ENCODE measurements around the gene WAPL. TPM values are rescaled to one million over a fixed set of nuclear protein-coding genes. Genes with fewer than 3 reads are reported as not detected.
A peak's percentile ranks its signal among the peaks of the same experiment; 100 is the strongest.

Gene WAPL
- total RNA-seq, 1 experiment from 2014 or later = 48.0 TPM

DNA sequence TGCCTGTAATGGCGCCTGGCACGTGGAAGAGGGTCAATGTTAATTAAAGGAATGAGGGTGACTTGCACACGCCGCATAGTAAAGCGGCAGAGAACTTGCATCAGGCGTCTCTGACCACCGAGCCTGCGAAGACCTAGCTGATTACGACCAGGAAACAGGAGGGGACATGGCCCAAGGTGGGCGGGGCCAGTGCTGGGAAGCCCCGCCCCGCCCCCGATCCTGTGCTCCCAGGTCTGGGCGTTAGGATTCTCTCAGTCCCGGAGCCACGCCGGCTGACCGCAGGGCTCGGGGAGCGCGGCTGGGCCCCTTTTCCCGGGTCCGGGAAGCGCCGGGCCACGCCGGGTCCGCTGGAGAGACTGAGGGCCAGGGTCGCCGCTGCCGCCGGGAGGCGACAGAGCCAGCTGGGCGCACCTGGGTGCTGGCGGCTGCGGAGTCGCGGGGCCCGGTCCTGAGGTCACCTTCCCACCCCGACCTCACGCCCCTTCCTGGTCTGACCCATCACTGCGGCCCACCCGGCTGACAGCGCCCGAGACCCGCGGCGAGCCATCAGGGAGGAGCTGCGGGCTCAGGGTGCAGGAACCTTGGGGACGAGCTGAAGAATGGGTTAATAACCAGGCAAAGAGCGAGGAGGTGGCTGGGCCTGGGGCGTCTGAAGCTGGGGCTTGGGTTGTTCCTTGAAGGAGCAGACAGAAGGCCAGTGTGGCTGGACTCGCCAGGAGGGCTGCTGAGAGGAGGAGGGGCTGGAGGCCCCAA, 132.0 kb downstream of the WAPL start (continued):
- TF ChIP-seq ZNF138 (CRISPR knock-in tag; conservative IDR thresholded peaks at IDR 0.05) (peak; percentile 25; the same call in 1 of the 2 replicates), CBFB (CRISPR knock-in tag; IDR thresholded peaks at IDR 0.05; ENCODE audit: low read depth) (peak; percentile 18; the same call in 1 of the 2 replicates), ELF4 (CRISPR knock-in tag; IDR thresholded peaks at IDR 0.05; ENCODE audit: low read depth) (no peak), FOXK1 (CRISPR knock-in tag; IDR thresholded peaks at IDR 0.05) (0 out of 2 replicates have a peak, but pooled peaks have one; percentile 27), ZNF416 (CRISPR knock-in tag; IDR thresholded peaks at IDR 0.05) (no peak), FOXP1 (CRISPR knock-in tag; IDR thresholded peaks at IDR 0.05; ENCODE audit: borderline replicate concordance) (no peak), NR2C2 (CRISPR knock-in tag; IDR thresholded peaks at IDR 0.05) (no peak), IRF2 (CRISPR knock-in tag; IDR thresholded peaks at IDR 0.05; ENCODE audit: borderline replicate concordance, low read depth) (no peak), PRRX2 (CRISPR knock-in tag; IDR thresholded peaks at IDR 0.05) (0 out of 2 replicates have a peak, but pooled peaks have one; percentile 29), TEAD4 (CRISPR knock-in tag; IDR thresholded peaks at IDR 0.05) (no peak; the same call in 1 of the 2 replicates), ZNF232 (CRISPR knock-in tag; IDR thresholded peaks at IDR 0.05) (no peak), TEAD1 (CRISPR knock-in tag; IDR thresholded peaks at IDR 0.05) (peak; percentile 18; the same call in 1 of the 2 replicates), MYBL2 (CRISPR knock-in tag; IDR thresholded peaks at IDR 0.05) (0 out of 2 replicates have a peak, but pooled peaks have one; percentile 58), ZNF219 (CRISPR knock-in tag; IDR thresholded peaks at IDR 0.05; ENCODE audit: borderline replicate concordance) (peak; percentile 62; the same call in 1 of the 2 replicates), CREM (CRISPR knock-in tag; IDR thresholded peaks at IDR 0.05) (no peak), NR3C1 (CRISPR knock-in tag; conservative IDR thresholded peaks at IDR 0.05; ENCODE audit: low read depth) (no peak), MXD4 (CRISPR knock-in tag; IDR thresholded peaks at IDR 0.05; ENCODE audit: borderline replicate concordance) (no peak), ZNF317 (CRISPR knock-in tag; IDR thresholded peaks at IDR 0.05; ENCODE audit: borderline replicate concordance, low read depth) (no peak), ZBTB21 (CRISPR knock-in tag; IDR thresholded peaks at IDR 0.05; ENCODE audit: borderline replicate concordance) (0 out of 2 replicates have a peak, but pooled peaks have one; percentile 13), ZNF121 (CRISPR knock-in tag; IDR thresholded peaks at IDR 0.05) (peak; percentile 39; the same call in 1 of the 2 replicates), ESRRA (CRISPR knock-in tag; IDR thresholded peaks at IDR 0.05; ENCODE audit: borderline replicate concordance) (no peak), NFE2L1 (CRISPR knock-in tag; IDR thresholded peaks at IDR 0.05) (peak; percentile 65; the same call in 1 of the 2 replicates), SMAD4 (CRISPR knock-in tag; IDR thresholded peaks at IDR 0.05) (0 out of 2 replicates have a peak, but pooled peaks have one; percentile 76)
- TF ChIP-seq, protein P1, sequence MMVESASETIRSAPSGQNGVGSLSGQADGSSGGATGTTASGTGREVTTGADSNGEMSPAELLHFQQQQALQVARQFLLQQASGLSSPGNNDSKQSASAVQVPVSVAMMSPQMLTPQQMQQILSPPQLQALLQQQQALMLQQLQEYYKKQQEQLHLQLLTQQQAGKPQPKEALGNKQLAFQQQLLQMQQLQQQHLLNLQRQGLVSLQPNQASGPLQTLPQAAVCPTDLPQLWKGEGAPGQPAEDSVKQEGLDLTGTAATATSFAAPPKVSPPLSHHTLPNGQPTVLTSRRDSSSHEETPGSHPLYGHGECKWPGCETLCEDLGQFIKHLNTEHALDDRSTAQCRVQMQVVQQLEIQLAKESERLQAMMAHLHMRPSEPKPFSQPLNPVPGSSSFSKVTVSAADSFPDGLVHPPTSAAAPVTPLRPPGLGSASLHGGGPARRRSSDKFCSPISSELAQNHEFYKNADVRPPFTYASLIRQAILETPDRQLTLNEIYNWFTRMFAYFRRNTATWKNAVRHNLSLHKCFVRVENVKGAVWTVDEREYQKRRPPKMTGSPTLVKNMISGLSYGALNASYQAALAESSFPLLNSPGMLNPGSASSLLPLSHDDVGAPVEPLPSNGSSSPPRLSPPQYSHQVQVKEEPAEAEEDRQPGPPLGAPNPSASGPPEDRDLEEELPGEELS (CRISPR knock-in tag; IDR thresholded peaks at IDR 0.05) = peak; percentile 46; the same call in 1 of the 2 replicates
- TF ChIP-seq, protein P2, sequence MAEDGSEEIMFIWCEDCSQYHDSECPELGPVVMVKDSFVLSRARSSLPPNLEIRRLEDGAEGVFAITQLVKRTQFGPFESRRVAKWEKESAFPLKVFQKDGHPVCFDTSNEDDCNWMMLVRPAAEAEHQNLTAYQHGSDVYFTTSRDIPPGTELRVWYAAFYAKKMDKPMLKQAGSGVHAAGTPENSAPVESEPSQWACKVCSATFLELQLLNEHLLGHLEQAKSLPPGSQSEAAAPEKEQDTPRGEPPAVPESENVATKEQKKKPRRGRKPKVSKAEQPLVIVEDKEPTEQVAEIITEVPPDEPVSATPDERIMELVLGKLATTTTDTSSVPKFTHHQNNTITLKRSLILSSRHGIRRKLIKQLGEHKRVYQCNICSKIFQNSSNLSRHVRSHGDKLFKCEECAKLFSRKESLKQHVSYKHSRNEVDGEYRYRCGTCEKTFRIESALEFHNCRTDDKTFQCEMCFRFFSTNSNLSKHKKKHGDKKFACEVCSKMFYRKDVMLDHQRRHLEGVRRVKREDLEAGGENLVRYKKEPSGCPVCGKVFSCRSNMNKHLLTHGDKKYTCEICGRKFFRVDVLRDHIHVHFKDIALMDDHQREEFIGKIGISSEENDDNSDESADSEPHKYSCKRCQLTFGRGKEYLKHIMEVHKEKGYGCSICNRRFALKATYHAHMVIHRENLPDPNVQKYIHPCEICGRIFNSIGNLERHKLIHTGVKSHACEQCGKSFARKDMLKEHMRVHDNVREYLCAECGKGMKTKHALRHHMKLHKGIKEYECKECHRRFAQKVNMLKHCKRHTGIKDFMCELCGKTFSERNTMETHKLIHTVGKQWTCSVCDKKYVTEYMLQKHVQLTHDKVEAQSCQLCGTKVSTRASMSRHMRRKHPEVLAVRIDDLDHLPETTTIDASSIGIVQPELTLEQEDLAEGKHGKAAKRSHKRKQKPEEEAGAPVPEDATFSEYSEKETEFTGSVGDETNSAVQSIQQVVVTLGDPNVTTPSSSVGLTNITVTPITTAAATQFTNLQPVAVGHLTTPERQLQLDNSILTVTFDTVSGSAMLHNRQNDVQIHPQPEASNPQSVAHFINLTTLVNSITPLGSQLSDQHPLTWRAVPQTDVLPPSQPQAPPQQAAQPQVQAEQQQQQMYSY (CRISPR knock-in tag; IDR thresholded peaks at IDR 0.05) = no peak
- TF ChIP-seq, protein P3, sequence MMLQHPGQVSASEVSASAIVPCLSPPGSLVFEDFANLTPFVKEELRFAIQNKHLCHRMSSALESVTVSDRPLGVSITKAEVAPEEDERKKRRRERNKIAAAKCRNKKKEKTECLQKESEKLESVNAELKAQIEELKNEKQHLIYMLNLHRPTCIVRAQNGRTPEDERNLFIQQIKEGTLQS (CRISPR knock-in tag; conservative IDR thresholded peaks at IDR 0.05) = no peak
- TF ChIP-seq, protein P4, sequence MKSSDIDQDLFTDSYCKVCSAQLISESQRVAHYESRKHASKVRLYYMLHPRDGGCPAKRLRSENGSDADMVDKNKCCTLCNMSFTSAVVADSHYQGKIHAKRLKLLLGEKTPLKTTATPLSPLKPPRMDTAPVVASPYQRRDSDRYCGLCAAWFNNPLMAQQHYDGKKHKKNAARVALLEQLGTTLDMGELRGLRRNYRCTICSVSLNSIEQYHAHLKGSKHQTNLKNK (CRISPR knock-in tag; IDR thresholded peaks at IDR 0.05) = no peak
- TF ChIP-seq, protein P5, sequence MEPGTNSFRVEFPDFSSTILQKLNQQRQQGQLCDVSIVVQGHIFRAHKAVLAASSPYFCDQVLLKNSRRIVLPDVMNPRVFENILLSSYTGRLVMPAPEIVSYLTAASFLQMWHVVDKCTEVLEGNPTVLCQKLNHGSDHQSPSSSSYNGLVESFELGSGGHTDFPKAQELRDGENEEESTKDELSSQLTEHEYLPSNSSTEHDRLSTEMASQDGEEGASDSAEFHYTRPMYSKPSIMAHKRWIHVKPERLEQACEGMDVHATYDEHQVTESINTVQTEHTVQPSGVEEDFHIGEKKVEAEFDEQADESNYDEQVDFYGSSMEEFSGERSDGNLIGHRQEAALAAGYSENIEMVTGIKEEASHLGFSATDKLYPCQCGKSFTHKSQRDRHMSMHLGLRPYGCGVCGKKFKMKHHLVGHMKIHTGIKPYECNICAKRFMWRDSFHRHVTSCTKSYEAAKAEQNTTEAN (CRISPR knock-in tag; IDR thresholded peaks at IDR 0.05) = peak; percentile 76; the same call in 1 of the 2 replicates
- TF ChIP-seq, protein P6, sequence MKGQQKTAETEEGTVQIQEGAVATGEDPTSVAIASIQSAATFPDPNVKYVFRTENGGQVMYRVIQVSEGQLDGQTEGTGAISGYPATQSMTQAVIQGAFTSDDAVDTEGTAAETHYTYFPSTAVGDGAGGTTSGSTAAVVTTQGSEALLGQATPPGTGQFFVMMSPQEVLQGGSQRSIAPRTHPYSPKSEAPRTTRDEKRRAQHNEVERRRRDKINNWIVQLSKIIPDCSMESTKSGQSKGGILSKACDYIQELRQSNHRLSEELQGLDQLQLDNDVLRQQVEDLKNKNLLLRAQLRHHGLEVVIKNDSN (CRISPR knock-in tag; IDR thresholded peaks at IDR 0.05) = peak; percentile 26; the same call in 1 of the 2 replicates

Data from WTC11 (cell line).